IPS-20b (cell line): ENCODE results near the gene CARHSP1.
"Not testable (repeated sequence)": the region's sequence is repeated elsewhere in the genome, so short reads cannot be mapped to it uniquely, and the experiment has no call there.

ENCODE experiments used
- H3K27ac ChIP-seq: one replicate; pipeline ENCODE4 v1.5.1; 2013; ENCODE audit warnings: low read length
- H3K27me3 ChIP-seq: 2 replicates; pipeline ENCODE4 v1.6.1; 2013; ENCODE audit warnings: mild to moderate bottlenecking, low read length, inconsistent platforms; ENCODE audit not compliant: insufficient read depth
- H3K36me3 ChIP-seq: 2 replicates; pipeline ENCODE4 v1.6.1; 2013; ENCODE audit warnings: low read depth, mild to moderate bottlenecking, inconsistent platforms, low read length, moderate library complexity; ENCODE audit not compliant: insufficient read depth
- H3K4me1 ChIP-seq: 2 replicates; pipeline ENCODE4 v1.6.1; 2013; ENCODE audit warnings: mild to moderate bottlenecking, control low read depth, inconsistent platforms, low read length, moderate library complexity; ENCODE audit not compliant: insufficient read depth
- H3K4me3 ChIP-seq: 2 replicates; pipeline ENCODE4 v1.5.1; 2013; ENCODE audit warnings: mild to moderate bottlenecking, low read length, inconsistent platforms
- H3K9ac ChIP-seq: 2 replicates; pipeline ENCODE4 v1.6.1; 2013; ENCODE audit warnings: low read depth, mild to moderate bottlenecking, inconsistent platforms, low read length, moderate library complexity
- H3K9me3 ChIP-seq: 2 replicates; pipeline ENCODE4 v1.6.1; 2013; ENCODE audit warnings: mild to moderate bottlenecking, low read depth, low read length, inconsistent platforms; ENCODE audit not compliant: insufficient read depth

Gene CARHSP1

GRCh38 chr16:8868416-8869211 lies at the start of gene CARHSP1:
Gene CARHSP1, minus strand, starts transcription at chr16:8869006. Its CDS starts 9,678 bp downstream, at chr16:8859328.
- Histone ChIP-seq H3K27me3 (no peaks in the 10 kb centered on the region), H3K36me3 (peaks cover 18% of the 10 kb centered on the region), H3K9me3 (no peaks in the 10 kb centered on the region), H3K4me3 (peak within 1 kb of the TSS; percentile 83), H3K4me1 (peaks cover 27% of the 10 kb centered on the region), H3K27ac (peak within 1 kb of the TSS; percentile 22), H3K9ac (peak within 1 kb of the TSS; percentile 92)

GRCh38 chr16:8917336-8917735 lies 48.5 kb upstream of the CARHSP1 start:
- not testable (repeated sequence) for H3K9me3 ChIP-seq, H3K4me3 ChIP-seq, H3K27ac ChIP-seq, H3K9ac ChIP-seq, H3K27me3 ChIP-seq, H3K4me1 ChIP-seq
- peaks cover 96% of the 10 kb centered on the region for H3K36me3 ChIP-seq

- H3K9me3 ChIP-seq, result no peaks in the 10 kb centered on the region
- no peak overlapping the region for H3K9ac ChIP-seq
- H3K4me1 ChIP-seq, result no peaks in the 10 kb centered on the region
- no peak overlapping the region for H3K27ac ChIP-seq
- no peaks in the 10 kb centered on the region for H3K27me3 ChIP-seq
- H3K36me3 ChIP-seq, result peaks cover 96% of the 10 kb centered on the region
- no peak overlapping the region for H3K4me3 ChIP-seq
These were observed 47.9 kb upstream of the CARHSP1 start for GRCh38 chr16:8916541-8917225.

- no peak overlapping the region for H3K27ac ChIP-seq
- H3K36me3 ChIP-seq, result peaks cover 96% of the 10 kb centered on the region
- no peak overlapping the region for H3K9ac ChIP-seq
- no peaks in the 10 kb centered on the region for H3K9me3 ChIP-seq
- H3K27me3 ChIP-seq, result no peaks in the 10 kb centered on the region
- no peak overlapping the region for H3K4me3 ChIP-seq
- H3K4me1 ChIP-seq, result no peaks in the 10 kb centered on the region
These were observed 47.0 kb upstream of the CARHSP1 start for GRCh38 chr16:8915722-8916301.

GRCh38 chr16:8914098-8914497 lies 45.3 kb upstream of the CARHSP1 start:
- H3K4me1 ChIP-seq, result no peaks in the 10 kb centered on the region; the same call in 1 of the 2 replicates
- no peak overlapping the region for H3K27ac ChIP-seq

GRCh38 chr16:8912793-8913192 lies 44.0 kb upstream of the CARHSP1 start:
- Histone ChIP-seq H3K4me1 (no peaks in the 10 kb centered on the region; the same call in 1 of the 2 replicates), H3K27ac (no peak overlapping the region), H3K9me3 (no peaks in the 10 kb centered on the region), H3K36me3 (peaks cover 95% of the 10 kb centered on the region), H3K9ac (no peak overlapping the region), H3K27me3 (no peaks in the 10 kb centered on the region), H3K4me3 (no peak overlapping the region)

More at GRCh38 chr16:8914098-8914497, 45.3 kb upstream of the CARHSP1 start:
- Histone ChIP-seq H3K27me3 (no peaks in the 10 kb centered on the region), H3K36me3 (peaks cover 95% of the 10 kb centered on the region), H3K9ac (no peak overlapping the region), H3K4me3 (no peak overlapping the region), H3K9me3 (no peaks in the 10 kb centered on the region)

GRCh38 chr16:8910811-8911210 lies 42.0 kb upstream of the CARHSP1 start:
- H3K36me3 ChIP-seq, result peaks cover 95% of the 10 kb centered on the region
- H3K27ac ChIP-seq, result no peak overlapping the region
- no peak overlapping the region for H3K4me3 ChIP-seq
- H3K27me3 ChIP-seq, result no peaks in the 10 kb centered on the region
- H3K4me1 ChIP-seq, result no peaks in the 10 kb centered on the region; the same call in 1 of the 2 replicates
- no peak overlapping the region for H3K9ac ChIP-seq
- H3K9me3 ChIP-seq, result no peaks in the 10 kb centered on the region

- H3K36me3 ChIP-seq, result peaks cover 93% of the 10 kb centered on the region
- H3K27me3 ChIP-seq, result no peaks in the 10 kb centered on the region
- no peak overlapping the region for H3K27ac ChIP-seq
- no peaks in the 10 kb centered on the region; the same call in 1 of the 2 replicates for H3K4me1 ChIP-seq
- H3K9ac ChIP-seq, result no peak overlapping the region
- H3K4me3 ChIP-seq, result no peak overlapping the region
- no peaks in the 10 kb centered on the region for H3K9me3 ChIP-seq
These were observed 40.1 kb upstream of the CARHSP1 start for GRCh38 chr16:8908810-8909468.

GRCh38 chr16:8907096-8907495 lies 38.3 kb upstream of the CARHSP1 start:
- Histone ChIP-seq H3K9ac (no peak overlapping the region), H3K4me1 (no peaks in the 10 kb centered on the region; the same call in 1 of the 2 replicates), H3K36me3 (peaks cover 97% of the 10 kb centered on the region), H3K27ac (no peak overlapping the region), H3K27me3 (no peaks in the 10 kb centered on the region), H3K4me3 (no peak overlapping the region), H3K9me3 (no peaks in the 10 kb centered on the region)

GRCh38 chr16:8905795-8906591 lies 37.2 kb upstream of the CARHSP1 start:
- H3K36me3 ChIP-seq, result peaks cover 97% of the 10 kb centered on the region
- no peak overlapping the region for H3K9ac ChIP-seq
- no peaks in the 10 kb centered on the region for H3K9me3 ChIP-seq
- no peaks in the 10 kb centered on the region for H3K27me3 ChIP-seq
- no peak overlapping the region for H3K4me3 ChIP-seq
- no peak overlapping the region for H3K27ac ChIP-seq
- no peaks in the 10 kb centered on the region; the same call in 1 of the 2 replicates for H3K4me1 ChIP-seq
